Heart left ventricle (tissue), 13 donors: ENCODE measurements around the gene AXDND1.
"Not testable (repeated sequence)": the region's sequence is repeated elsewhere in the genome, so short reads cannot be mapped to it uniquely, and the experiment has no call there.

Experiments used
- POLR2A ChIP-seq, 2 donors: fragments of 450-650 bp; IDR thresholded peaks; one replicate each; pipeline ENCODE4 v1.6.1; 2017; ENCODE audit warnings: antibody characterized with exemption in 2 of 2, mild to moderate bottlenecking in 2 of 2, moderate library complexity in 2 of 2
- TF ChIP-seq, protein P1 (sequence below), 12 donors: fragments of 200-600 bp; sonication (generic) in 4 of 12; IDR thresholded peaks; one replicate each; pipeline versions ENCODE4 v1.5.0 to v1.8.0; 2018 to 2022; ENCODE audit warnings: antibody characterized with exemption in 12 of 12, mild to moderate bottlenecking in 5 of 12
- donor health status: ischemic (EF 13 %, LVEDD 7.1; RV severe dilation, severe dysfunction).
- donor health status: DM: no; HTN: yes; CAD: no.
- donor health status: DM: no; HTN: no; CAD: no.
- donor health status: ischemic (EF 25% LVEDD 6.9; RV normal size, moderate dysfunction).
- donor health status: ischemic (EF 25% LVEDD 5.7; RV mildly dilated, moderate dysfunction).
- donor health status: ischemic (EF 35%, LVEDD 5.7; RV mildly dilated, moderate dysfunction).
- donor health status: nonischemic (EF 11% LVEDD 7.7; RV severe dilation, severe dysfunction).
- donor health status: DM: yes; HTN: yes; CAD: no.
- donor health status: PGD.
- donor health status: ischemic (EF 29% LVEDD 5.4; RV normal size, mild dysfunction).
- donor health status: nonischemic (EF 23%, LVEDD 6.1; RV moderate dilation, normal function).

DNA sequence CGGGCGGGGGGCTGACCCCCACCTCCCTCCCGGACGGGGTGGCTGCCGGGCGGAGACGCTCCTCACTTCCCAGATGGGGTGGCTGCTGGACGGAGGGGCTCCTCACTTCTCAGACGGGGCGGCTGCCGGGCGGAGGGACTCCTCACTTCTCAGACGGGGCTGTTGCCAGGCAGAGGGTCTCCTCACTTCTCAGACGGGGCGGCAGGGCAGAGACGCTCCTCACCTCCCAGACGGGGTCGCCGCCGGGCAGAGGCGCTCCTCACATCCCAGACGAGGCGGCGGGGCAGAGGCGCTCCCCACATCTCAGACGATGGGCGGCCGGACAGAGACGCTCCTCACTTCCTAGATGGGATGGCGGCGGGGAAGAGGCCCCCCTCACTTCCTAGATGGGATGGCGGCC lies 52.9 kb downstream of the AXDND1 start:
- TF ChIP-seq, protein P1, sequence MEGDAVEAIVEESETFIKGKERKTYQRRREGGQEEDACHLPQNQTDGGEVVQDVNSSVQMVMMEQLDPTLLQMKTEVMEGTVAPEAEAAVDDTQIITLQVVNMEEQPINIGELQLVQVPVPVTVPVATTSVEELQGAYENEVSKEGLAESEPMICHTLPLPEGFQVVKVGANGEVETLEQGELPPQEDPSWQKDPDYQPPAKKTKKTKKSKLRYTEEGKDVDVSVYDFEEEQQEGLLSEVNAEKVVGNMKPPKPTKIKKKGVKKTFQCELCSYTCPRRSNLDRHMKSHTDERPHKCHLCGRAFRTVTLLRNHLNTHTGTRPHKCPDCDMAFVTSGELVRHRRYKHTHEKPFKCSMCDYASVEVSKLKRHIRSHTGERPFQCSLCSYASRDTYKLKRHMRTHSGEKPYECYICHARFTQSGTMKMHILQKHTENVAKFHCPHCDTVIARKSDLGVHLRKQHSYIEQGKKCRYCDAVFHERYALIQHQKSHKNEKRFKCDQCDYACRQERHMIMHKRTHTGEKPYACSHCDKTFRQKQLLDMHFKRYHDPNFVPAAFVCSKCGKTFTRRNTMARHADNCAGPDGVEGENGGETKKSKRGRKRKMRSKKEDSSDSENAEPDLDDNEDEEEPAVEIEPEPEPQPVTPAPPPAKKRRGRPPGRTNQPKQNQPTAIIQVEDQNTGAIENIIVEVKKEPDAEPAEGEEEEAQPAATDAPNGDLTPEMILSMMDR (IDR thresholded peaks at IDR 0.05) = not testable (repeated sequence)
- not testable (repeated sequence) for TF ChIP-seq POLR2A (IDR thresholded peaks at IDR 0.05)
